ENCODE measurements around the gene MNX1. TPM values are rescaled to one million over a fixed set of nuclear protein-coding genes. Genes with fewer than 3 reads are reported as not detected.

The MNX1 gene
- total and polyA plus RNA-seq, 9 donors: not detected

- intact Hi-C loops (cut with DNase I): no loop called here
- Histone ChIP-seq H3K27me3 (no peaks in the 10 kb centered on the region), H3K27ac (no peak overlapping the region), H3K9me3 (no peaks in the 10 kb centered on the region), H3K4me3 (no peak overlapping the region), H3K36me3 (no peaks in the 10 kb centered on the region), H3K4me1 (ENCODE audit: insufficient read depth) (no peaks in the 10 kb centered on the region)
- TF ChIP-seq CTCF (IDR thresholded peaks at IDR 0.05): no peak
- TF ChIP-seq EP300 (IDR thresholded peaks at IDR 0.05): no peak
- TF ChIP-seq POLR2A (IDR thresholded peaks at IDR 0.05): no peak
- 59 to 71% (median 69%) methylated on average over 12 of the region's 12 CpGs for WGBS, 3 donors
- DNase-seq: no peak
Observed at GRCh38 chr7:157043745-157044144, 33.3 kb upstream of the MNX1 start.

- Histone ChIP-seq H3K27ac (no peak overlapping the region), H3K9me3 (no peaks in the 10 kb centered on the region), H3K4me3 (no peak overlapping the region), H3K36me3 (no peaks in the 10 kb centered on the region), H3K27me3 (no peaks in the 10 kb centered on the region), H3K4me1 (ENCODE audit: insufficient read depth) (no peaks in the 10 kb centered on the region)
- WGBS, 3 donors: 63 to 72% (median 64%) methylated on average over 20 of the region's 20 CpGs
- intact Hi-C loops (cut with DNase I): no loop called here
- DNase-seq: no peak
- no peak for TF ChIP-seq EP300 (IDR thresholded peaks at IDR 0.05)
- TF ChIP-seq POLR2A (IDR thresholded peaks at IDR 0.05): no peak
- no peak for TF ChIP-seq CTCF (IDR thresholded peaks at IDR 0.05)
Observed at GRCh38 chr7:157041514-157042277, 31.2 kb upstream of the MNX1 start.

- 24 to 34% (median 25%) methylated on average over 13 of the region's 13 CpGs for WGBS, 3 donors
- Histone ChIP-seq H3K36me3 (no peaks in the 10 kb centered on the region), H3K4me1 (ENCODE audit: insufficient read depth) (no peaks in the 10 kb centered on the region), H3K4me3 (no peak overlapping the region), H3K27me3 (no peaks in the 10 kb centered on the region), H3K27ac (no peak overlapping the region), H3K9me3 (no peaks in the 10 kb centered on the region)
- intact Hi-C loops (cut with DNase I): no loop called here
- no peak for DNase-seq
- TF ChIP-seq CTCF (IDR thresholded peaks at IDR 0.05) (no peak), POLR2A (IDR thresholded peaks at IDR 0.05) (no peak), EP300 (IDR thresholded peaks at IDR 0.05) (no peak)
Observed at GRCh38 chr7:157041004-157041403, 30.5 kb upstream of the MNX1 start.

GRCh38 chr7:157037635-157038034 is 27.2 kb upstream of the MNX1 start:
- no peaks in the 10 kb centered on the region for H3K4me1 ChIP-seq (ENCODE audit: insufficient read depth)
- no peaks in the 10 kb centered on the region for H3K27me3 ChIP-seq
- no peaks in the 10 kb centered on the region for H3K9me3 ChIP-seq
- H3K36me3 ChIP-seq: no peaks in the 10 kb centered on the region
- TF ChIP-seq EP300 (IDR thresholded peaks at IDR 0.05) (no peak), CTCF (IDR thresholded peaks at IDR 0.05) (no peak), POLR2A (IDR thresholded peaks at IDR 0.05) (no peak)
- DNase-seq: no peak
- 72 to 85% (median 74%) methylated on average over 9 of the region's 9 CpGs for WGBS, 3 donors
- no peak overlapping the region for H3K4me3 ChIP-seq
- intact Hi-C loops (cut with DNase I): no loop called here
- H3K27ac ChIP-seq: no peak overlapping the region
